ENCODE results near the gene ATG4B. TPM values are rescaled to one million over a fixed set of nuclear protein-coding genes. Genes with fewer than 3 reads are reported as not detected.

ATG4B gene
- total RNA-seq, 2 donors from 2014 or later = 52.0 to 86.1 TPM

DNA sequence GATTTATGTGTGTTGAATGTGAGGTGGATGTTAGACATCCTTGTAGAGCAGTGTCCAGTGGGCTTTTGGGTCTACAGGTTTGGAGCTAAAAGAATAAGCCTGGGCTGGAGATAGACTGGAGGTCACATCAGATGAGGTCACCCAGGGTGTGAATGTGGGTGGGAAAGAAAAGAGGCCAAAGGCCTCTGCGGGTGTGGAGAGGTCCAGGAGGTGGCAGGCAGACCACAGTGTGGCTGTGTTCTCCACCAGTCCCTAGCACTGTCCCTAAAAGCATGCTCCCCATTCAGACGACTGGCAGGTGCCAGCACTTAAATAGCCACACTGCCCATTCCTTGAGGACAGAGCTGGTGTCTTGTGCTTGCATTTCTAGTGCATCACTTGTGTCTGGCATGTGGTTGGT is 4.1 kb downstream of the ATG4B start:
- TF ChIP-seq, protein P1, sequence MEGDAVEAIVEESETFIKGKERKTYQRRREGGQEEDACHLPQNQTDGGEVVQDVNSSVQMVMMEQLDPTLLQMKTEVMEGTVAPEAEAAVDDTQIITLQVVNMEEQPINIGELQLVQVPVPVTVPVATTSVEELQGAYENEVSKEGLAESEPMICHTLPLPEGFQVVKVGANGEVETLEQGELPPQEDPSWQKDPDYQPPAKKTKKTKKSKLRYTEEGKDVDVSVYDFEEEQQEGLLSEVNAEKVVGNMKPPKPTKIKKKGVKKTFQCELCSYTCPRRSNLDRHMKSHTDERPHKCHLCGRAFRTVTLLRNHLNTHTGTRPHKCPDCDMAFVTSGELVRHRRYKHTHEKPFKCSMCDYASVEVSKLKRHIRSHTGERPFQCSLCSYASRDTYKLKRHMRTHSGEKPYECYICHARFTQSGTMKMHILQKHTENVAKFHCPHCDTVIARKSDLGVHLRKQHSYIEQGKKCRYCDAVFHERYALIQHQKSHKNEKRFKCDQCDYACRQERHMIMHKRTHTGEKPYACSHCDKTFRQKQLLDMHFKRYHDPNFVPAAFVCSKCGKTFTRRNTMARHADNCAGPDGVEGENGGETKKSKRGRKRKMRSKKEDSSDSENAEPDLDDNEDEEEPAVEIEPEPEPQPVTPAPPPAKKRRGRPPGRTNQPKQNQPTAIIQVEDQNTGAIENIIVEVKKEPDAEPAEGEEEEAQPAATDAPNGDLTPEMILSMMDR (IDR thresholded peaks at IDR 0.05) = no peak

GRCh38 chr2:241645056-241645914 is 7.8 kb downstream of the ATG4B start:
- ATAC-seq (ENCODE audit: insufficient number of reproducible peaks, low FRiP score, low read depth) (no peak), DNase-seq (ENCODE audit: low spot score) (no peak)
- H3K27me3 ChIP-seq (replicated peaks; ENCODE audit: insufficient read depth) = no peaks in the 10 kb centered on the region
- no peaks in the 10 kb centered on the region for H3K36me3 ChIP-seq
- no peak overlapping the region for H3K4me3 ChIP-seq
- H3K9me3 ChIP-seq = no peaks in the 10 kb centered on the region
- H3K27ac ChIP-seq = no peak overlapping the region
- TF ChIP-seq, protein P1 (IDR thresholded peaks at IDR 0.05) = no peak
- no peaks in the 10 kb centered on the region for H3K4me1 ChIP-seq (ENCODE audit: control insufficient read depth in 1 of 2, low read depth in 2 of 2)

More for the DNA sequence above, 4.1 kb downstream of the ATG4B start:
- Histone ChIP-seq H3K27ac (no peak overlapping the region), H3K27me3 (replicated peaks; ENCODE audit: insufficient read depth) (no peaks in the 10 kb centered on the region), H3K36me3 (no peaks in the 10 kb centered on the region), H3K4me1 (ENCODE audit: control insufficient read depth in 1 of 2, low read depth in 2 of 2) (peaks cover 10 to 20% of the 10 kb centered on the region in 2 donors), H3K9me3 (no peaks in the 10 kb centered on the region), H3K4me3 (no peak overlapping the region)
- ATAC-seq (ENCODE audit: insufficient number of reproducible peaks, low FRiP score, low read depth) (no peak), DNase-seq (ENCODE audit: low spot score) (no peak)

GRCh38 chr2:241645915-241646645 is 8.6 kb downstream of the ATG4B start:
- Histone ChIP-seq H3K4me1 (ENCODE audit: control insufficient read depth in 1 of 2, low read depth in 2 of 2) (no peaks in the 10 kb centered on the region), H3K36me3 (no peaks in the 10 kb centered on the region), H3K27ac (no peak overlapping the region), H3K27me3 (replicated peaks; ENCODE audit: insufficient read depth) (no peaks in the 10 kb centered on the region), H3K9me3 (no peaks in the 10 kb centered on the region), H3K4me3 (no peak overlapping the region)
- no peak for DNase-seq (ENCODE audit: low spot score)
- TF ChIP-seq, protein P1 (IDR thresholded peaks at IDR 0.05) = no peak
- no peak for ATAC-seq (ENCODE audit: insufficient number of reproducible peaks, low FRiP score, low read depth)

DNA sequence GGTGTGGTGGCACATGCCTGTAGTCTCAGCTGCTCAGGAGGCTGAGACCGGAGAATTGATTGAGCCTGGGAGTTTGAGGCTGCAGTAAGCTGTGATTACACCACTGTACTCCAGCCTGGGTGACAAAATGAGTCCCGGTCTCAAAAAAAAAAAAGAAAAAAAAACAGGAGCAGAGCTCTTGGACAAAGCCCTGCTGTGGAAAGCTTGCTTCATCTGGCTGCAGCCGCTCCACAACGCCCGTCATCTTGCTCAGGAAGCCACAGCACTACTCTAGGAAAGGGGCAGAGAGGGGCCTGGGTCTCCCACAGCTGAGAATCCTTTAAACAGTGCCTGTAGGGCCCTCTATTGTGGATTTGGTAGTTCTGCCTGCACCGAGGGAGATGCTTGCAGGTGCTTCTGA is 11.0 kb downstream of the ATG4B start:
- ATAC-seq (ENCODE audit: insufficient number of reproducible peaks, low FRiP score, low read depth) (no peak), DNase-seq (ENCODE audit: low spot score) (no peak)
- H3K9me3 ChIP-seq = no peaks in the 10 kb centered on the region
- H3K4me3 ChIP-seq = no peak overlapping the region
- no peaks in the 10 kb centered on the region for H3K27me3 ChIP-seq (replicated peaks; ENCODE audit: insufficient read depth)
- no peak overlapping the region for H3K27ac ChIP-seq
- TF ChIP-seq, protein P1 (IDR thresholded peaks at IDR 0.05) = no peak
- no peaks in the 10 kb centered on the region for H3K4me1 ChIP-seq (ENCODE audit: control insufficient read depth in 1 of 2, low read depth in 2 of 2)
- peaks cover 10% of the 10 kb centered on the region for H3K36me3 ChIP-seq

GRCh38 chr2:241649404-241649803 is 11.9 kb downstream of the ATG4B start:
- Histone ChIP-seq H3K27me3 (replicated peaks; ENCODE audit: insufficient read depth) (no peaks in the 10 kb centered on the region), H3K36me3 (peaks cover 12% of the 10 kb centered on the region), H3K9me3 (no peaks in the 10 kb centered on the region), H3K4me3 (no peak overlapping the region), H3K4me1 (ENCODE audit: control insufficient read depth in 1 of 2, low read depth in 2 of 2) (no peaks in the 10 kb centered on the region), H3K27ac (no peak overlapping the region)
- TF ChIP-seq, protein P1 (IDR thresholded peaks at IDR 0.05) = no peak
- ATAC-seq (ENCODE audit: insufficient number of reproducible peaks, low FRiP score, low read depth) = no peak
- DNase-seq (ENCODE audit: low spot score) = no peak
